SK-N-MC (cell line): ENCODE data around the gene LRRN2.

ENCODE experiments used
- EZH2 ChIP-seq: fragments of 200-600 bp; sonication (generic); IDR thresholded peaks from one replicate; pipeline ENCODE4 v1.6.1; 2017; ENCODE audit warnings: antibody characterized with exemption
- FOXP2 ChIP-seq: optimal IDR thresholded peaks from 2 replicates; pipeline ENCODE3; 2011; ENCODE audit warnings: mild to moderate bottlenecking, moderate library complexity; ENCODE audit not compliant: insufficient read depth; ENCODE audit errors: extremely low read length, control extremely low read depth
- POLR2AphosphoS5 ChIP-seq: IDR thresholded peaks from 2 replicates; pipeline ENCODE4 v1.6.1; 2012; ENCODE audit warnings: mild to moderate bottlenecking, low read depth, low read length, borderline replicate concordance

DNA sequence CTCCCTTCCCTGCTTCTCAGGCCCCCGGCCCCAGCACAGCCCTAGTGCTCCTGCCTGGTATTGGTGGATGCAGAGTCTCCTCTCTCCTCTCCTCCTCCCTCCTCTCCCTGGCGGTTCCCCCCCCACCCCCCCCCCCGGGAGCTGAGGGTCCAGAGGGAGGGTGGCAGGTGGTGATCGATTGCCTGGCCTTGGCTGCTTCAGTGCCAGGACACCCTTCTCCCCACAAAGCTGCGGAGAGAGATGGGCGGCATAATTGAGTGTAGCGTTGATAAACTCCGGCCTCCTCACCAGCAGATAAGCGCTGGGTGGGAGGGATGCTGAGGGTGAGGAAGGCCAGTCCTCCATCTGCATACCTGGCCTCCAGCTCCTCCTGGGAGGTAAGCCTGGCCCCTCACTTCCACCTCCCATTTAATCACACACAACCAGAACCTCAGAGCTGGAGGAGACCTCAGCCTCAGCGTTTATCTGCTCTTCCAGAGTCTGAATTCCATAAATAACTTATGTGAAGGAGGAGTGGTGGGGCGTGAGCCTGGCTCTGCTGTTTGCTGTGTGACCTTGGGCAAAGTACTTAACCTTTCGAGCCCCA is 60.8 kb downstream of the LRRN2 start:
- no peak for TF ChIP-seq POLR2AphosphoS5
- no peak for TF ChIP-seq EZH2
- TF ChIP-seq FOXP2, result no peak
